GM12874 (cell line): Measurements from ENCODE around the gene FAM170B.

Experiments
- TF ChIP-seq, protein P1 (sequence below): IDR thresholded peaks from 2 replicates; pipeline ENCODE4 v1.5.1; 2011; ENCODE audit warnings: low read depth, mild to moderate bottlenecking, control low read depth, low read length, moderate library complexity; ENCODE audit not compliant: insufficient read depth

Gene FAM170B

DNA sequence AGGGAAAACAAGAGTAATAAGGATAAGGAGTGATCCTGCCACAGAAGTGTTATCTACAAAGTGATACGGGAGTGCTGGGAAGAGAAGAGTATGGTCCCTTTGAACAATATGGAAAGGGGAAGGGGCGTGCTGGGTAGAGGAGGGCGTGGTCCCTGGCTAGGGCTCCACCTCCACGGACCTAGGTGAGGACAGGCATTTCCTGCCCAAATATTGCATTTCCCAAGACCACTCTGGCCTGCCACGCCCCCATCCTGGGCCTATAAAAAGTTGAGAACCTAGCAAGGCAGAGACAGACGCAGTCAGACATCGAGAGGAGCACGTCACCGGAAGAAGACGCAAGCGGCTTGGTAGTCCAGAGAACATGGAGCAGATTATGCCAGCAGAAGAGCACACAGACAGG is 41.3 kb downstream of the FAM170B start:
- TF ChIP-seq, protein P1, sequence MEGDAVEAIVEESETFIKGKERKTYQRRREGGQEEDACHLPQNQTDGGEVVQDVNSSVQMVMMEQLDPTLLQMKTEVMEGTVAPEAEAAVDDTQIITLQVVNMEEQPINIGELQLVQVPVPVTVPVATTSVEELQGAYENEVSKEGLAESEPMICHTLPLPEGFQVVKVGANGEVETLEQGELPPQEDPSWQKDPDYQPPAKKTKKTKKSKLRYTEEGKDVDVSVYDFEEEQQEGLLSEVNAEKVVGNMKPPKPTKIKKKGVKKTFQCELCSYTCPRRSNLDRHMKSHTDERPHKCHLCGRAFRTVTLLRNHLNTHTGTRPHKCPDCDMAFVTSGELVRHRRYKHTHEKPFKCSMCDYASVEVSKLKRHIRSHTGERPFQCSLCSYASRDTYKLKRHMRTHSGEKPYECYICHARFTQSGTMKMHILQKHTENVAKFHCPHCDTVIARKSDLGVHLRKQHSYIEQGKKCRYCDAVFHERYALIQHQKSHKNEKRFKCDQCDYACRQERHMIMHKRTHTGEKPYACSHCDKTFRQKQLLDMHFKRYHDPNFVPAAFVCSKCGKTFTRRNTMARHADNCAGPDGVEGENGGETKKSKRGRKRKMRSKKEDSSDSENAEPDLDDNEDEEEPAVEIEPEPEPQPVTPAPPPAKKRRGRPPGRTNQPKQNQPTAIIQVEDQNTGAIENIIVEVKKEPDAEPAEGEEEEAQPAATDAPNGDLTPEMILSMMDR: no peak

DNA sequence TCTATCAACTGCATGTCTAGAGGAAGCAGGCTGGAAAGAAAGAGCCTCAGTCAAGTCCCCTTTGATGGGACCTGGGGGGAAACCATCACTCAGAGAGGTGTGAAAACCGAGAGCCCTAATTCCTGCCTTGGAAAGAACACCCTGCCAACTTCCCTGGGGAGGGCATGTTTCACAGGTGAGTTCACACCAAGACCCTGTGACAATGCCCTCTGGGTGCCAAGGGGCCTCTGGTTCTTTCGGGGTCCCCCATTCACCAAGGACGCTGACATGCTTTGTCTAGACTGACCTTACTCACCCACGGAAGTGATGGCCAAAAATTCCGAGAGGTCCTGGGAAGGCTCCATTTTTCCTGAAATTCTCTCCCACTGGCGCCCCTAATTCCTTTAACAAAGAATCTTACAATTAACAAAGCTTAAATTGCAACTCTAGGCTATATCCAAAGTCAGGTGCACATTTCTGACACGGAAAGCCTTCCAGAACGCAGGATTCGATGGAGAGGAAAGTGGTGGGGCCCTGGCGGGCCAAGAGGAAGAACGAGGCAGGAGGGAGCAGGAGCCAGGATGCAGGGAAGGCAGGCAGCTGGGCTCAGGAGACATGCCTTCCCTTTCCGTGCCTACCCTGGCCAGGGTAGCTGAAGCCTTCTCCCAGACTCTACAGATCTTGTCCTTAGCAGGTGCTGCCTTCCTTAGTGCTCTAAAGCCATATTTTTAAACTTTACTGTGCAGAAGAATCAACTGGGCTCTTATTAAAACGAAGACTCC is 42.2 kb downstream of the FAM170B start:
- TF ChIP-seq, protein P1: no peak

DNA sequence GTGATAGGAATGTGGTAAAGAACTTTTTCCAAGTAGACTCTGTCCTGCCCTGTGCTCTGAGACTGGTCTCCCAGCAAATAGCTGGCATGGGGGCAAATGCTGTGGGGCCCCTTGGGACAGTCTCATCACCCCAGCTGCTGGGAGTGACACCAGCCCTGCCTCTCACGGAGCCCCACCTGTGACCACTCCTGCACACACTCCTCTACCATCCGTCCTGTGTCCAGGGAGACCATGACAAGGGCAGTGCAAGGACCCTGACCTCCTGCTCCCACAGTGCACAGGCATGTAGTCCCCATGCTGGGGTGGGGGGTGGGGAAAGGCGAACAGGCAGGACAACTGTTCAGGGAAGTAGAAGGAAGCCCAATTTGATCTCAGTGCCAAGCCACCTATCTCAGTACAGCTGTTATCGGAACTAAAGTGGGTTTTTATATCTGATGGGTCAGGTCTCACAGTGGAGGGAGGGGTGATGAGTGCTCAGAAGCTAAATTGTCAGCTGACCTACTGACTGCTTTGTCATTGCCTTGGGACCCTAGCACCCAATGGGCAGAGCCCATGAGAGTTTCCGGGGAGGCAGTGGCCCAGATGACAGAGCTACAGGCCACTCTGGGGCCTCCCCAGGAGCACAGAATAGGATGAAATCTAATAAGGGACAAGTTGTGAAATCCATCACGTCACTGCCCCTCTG is 43.0 kb downstream of the FAM170B start:
- TF ChIP-seq, protein P1: no peak

DNA sequence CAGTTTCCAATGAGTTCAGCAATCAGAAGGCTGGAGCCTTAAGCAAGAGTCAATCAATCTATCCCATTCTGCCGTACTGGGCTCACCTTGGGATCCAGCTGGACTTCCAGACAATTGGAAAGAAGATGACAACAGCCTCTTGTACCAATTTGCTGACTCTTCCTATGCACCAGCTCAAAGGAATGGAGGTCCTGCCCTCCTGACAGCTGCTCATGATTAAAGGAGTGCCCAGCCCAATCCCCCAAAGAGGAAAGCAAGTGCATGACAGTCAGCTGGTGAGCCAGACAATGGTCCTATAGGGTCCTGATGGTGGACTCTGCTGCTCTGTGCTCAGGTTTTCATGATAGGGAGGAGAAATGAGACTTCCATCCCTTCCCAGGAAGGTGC is 43.6 kb downstream of the FAM170B start:
- TF ChIP-seq, protein P1: no peak

DNA sequence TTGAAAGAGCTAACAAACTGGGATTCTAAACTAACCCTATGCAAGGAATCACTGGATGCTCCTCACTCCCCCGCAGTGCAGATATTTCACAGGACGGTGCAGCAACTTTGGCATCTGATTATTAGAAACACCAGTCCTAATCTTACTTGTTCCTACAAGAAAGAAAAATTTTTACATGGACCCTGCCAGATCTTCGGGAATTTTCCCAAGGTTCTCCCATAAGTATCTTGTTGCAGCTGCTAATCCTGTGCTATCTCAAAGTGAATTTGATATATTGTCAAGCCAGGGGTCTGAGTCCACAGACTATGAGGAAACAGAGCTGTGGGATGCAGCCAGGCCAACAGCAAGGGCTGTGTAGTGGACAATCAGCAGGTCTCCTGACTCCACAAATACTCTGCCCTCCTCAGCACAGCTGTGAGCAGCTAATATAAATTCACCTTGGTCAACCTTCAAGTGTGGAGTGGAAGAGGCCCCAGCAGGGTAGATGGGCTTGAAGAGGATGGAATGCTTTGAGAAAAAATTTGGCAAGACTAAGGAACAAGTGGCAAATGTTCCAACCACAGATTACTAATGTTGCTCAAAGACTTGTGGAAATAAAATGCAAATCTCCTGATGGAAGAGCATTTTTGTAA is 44.1 kb downstream of the FAM170B start:
- TF ChIP-seq, protein P1: no peak

DNA sequence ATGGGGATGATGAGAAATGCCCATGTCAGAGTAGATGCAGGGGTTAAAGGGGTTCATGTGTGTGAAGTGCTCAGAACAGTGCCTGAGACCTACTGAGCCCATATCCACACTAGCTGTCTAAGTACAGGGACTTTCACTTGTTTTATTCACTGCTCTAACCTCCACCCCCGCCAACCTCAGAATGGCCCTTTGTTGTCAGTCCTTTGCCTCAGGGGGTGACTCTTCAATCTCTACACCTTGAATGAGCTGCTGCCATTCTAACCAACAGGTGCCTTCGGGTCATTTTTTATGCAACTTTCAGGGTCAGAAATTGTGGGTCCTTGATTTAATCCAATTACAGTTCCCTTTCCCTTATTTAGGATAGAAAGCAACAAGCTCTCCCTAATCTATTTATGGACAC is 44.7 kb downstream of the FAM170B start:
- TF ChIP-seq, protein P1: no peak

DNA sequence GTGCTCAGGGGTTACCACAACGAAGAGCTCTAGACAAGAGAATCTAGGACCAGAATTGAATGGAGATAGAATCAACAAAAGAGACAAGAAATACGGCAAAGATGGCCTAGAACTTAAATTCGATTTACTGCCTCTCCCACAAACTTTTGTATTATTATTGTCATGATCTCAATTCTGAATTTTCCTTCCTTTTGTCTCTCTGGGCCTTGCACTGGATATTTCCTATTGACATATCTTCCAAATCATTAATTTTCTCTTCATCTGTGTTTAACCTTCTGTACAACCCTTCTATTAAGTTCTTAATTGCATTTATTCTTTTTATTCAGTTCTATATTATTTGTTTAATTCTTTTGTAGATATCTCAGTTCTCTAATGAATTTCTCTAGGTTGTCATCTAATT is 46.9 kb downstream of the FAM170B start:
- TF ChIP-seq, protein P1: no peak
